ENCODE results near the gene CGB8.

- TF ChIP-seq CTCF (IDR thresholded peaks at IDR 0.05; ENCODE audit: low read length) (no peak), EZH2 (optimal IDR thresholded peaks at IDR 0.05; ENCODE audit: low read depth, low read length) (no peak)
Observed at GRCh38 chr19:49069026-49069425, 20.1 kb upstream of the CGB8 start.
